ENCODE measurements around the gene ATF4.

- no peak for TF ChIP-seq EZH2 (IDR thresholded peaks at IDR 0.05; ENCODE audit: insufficient read depth, low read length)
- TF ChIP-seq CTCF (IDR thresholded peaks at IDR 0.05; ENCODE audit: insufficient read depth, low read depth, low read length): no peak
These were observed 37.6 kb upstream of the ATF4 start for GRCh38 chr22:39482768-39483167.
